ENCODE results near the gene RIPPLY2. TPM values are rescaled to one million over a fixed set of nuclear protein-coding genes. Genes with fewer than 3 reads are reported as not detected.

The RIPPLY2 gene
- total RNA-seq, 1 donor from 2014 or later, result 4.9 TPM

GRCh38 chr6:83827050-83827449, 26.1 kb upstream of the RIPPLY2 start:
- Mint-ChIP-seq H3K4me1 (ENCODE audit: low read depth, unreplicated experiment) (no peaks in the 10 kb centered on the region), H3K27me3 (ENCODE audit: unreplicated experiment) (no peaks in the 10 kb centered on the region), H3K9me3 (ENCODE audit: unreplicated experiment) (no peaks in the 10 kb centered on the region), H3K27ac (ENCODE audit: unreplicated experiment) (no peak overlapping the region), H3K36me3 (ENCODE audit: unreplicated experiment) (no peaks in the 10 kb centered on the region), H3K4me3 (ENCODE audit: unreplicated experiment) (no peak overlapping the region)
- no peak for DNase-seq
- TF ChIP-seq CTCF (IDR thresholded peaks at IDR 0.05; ENCODE audit: partially characterized antibody, unreplicated experiment), result no peak

DNA sequence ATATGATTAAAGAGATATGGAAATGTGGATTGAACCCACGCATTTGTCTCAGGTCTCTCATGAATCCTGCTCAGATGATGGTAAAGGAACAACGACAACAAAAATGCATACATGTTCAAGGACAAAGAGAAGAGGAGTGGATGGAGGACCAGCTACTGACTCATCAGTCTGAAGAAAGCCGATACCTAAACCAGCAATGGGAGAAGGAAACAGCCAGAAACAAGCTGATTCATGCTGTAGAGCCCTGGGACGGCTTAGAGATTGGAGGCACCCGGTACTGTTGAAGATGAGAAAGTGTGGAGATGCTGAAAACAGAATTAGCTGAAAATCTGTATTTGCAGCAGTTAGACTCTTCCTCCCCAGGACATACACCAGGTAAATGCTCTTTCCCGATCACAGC, 14.4 kb upstream of the RIPPLY2 start:
- Mint-ChIP-seq H3K4me3 (ENCODE audit: unreplicated experiment) (no peak overlapping the region), H3K4me1 (ENCODE audit: low read depth, unreplicated experiment) (no peaks in the 10 kb centered on the region), H3K36me3 (ENCODE audit: unreplicated experiment) (no peaks in the 10 kb centered on the region), H3K27me3 (ENCODE audit: unreplicated experiment) (no peaks in the 10 kb centered on the region), H3K27ac (ENCODE audit: unreplicated experiment) (no peak overlapping the region), H3K9me3 (ENCODE audit: unreplicated experiment) (no peaks in the 10 kb centered on the region)
- no peak for DNase-seq
- TF ChIP-seq CTCF (IDR thresholded peaks at IDR 0.05; ENCODE audit: partially characterized antibody, unreplicated experiment), result no peak

GRCh38 chr6:83844170-83844569, 9.0 kb upstream of the RIPPLY2 start:
- Mint-ChIP-seq H3K4me3 (ENCODE audit: unreplicated experiment) (no peak overlapping the region), H3K9me3 (ENCODE audit: unreplicated experiment) (no peaks in the 10 kb centered on the region), H3K36me3 (ENCODE audit: unreplicated experiment) (no peaks in the 10 kb centered on the region), H3K27ac (ENCODE audit: unreplicated experiment) (no peak overlapping the region), H3K4me1 (ENCODE audit: low read depth, unreplicated experiment) (no peaks in the 10 kb centered on the region), H3K27me3 (ENCODE audit: unreplicated experiment) (no peaks in the 10 kb centered on the region)
- TF ChIP-seq CTCF (IDR thresholded peaks at IDR 0.05; ENCODE audit: partially characterized antibody, unreplicated experiment), result no peak
- DNase-seq, result no peak

GRCh38 chr6:83846291-83846690, 6.9 kb upstream of the RIPPLY2 start:
- Mint-ChIP-seq H3K27ac (ENCODE audit: unreplicated experiment) (no peak overlapping the region), H3K9me3 (ENCODE audit: unreplicated experiment) (no peaks in the 10 kb centered on the region), H3K4me1 (ENCODE audit: low read depth, unreplicated experiment) (no peaks in the 10 kb centered on the region), H3K27me3 (ENCODE audit: unreplicated experiment) (no peaks in the 10 kb centered on the region), H3K4me3 (ENCODE audit: unreplicated experiment) (no peak overlapping the region), H3K36me3 (ENCODE audit: unreplicated experiment) (no peaks in the 10 kb centered on the region)
- TF ChIP-seq CTCF (IDR thresholded peaks at IDR 0.05; ENCODE audit: partially characterized antibody, unreplicated experiment), result no peak
- DNase-seq, result no peak

DNA sequence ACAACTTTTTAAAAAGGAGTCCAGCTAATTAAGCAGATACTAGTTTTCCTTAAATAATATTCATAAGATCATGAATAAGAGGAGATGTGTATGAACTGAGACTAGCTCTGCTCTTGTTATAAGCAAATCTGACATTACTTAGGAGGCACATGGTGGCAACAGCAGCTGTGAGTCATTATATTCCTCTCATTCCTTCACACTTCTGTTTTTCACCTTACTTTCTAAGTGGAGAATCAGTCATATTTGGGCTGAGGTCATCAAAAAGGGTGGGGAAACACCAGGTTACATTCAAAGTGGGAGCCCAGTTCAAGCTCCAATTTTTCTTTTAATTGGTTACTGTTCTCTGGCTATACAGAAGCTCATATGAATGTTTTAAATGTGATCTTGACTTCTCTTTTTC, 6.0 kb upstream of the RIPPLY2 start:
- Mint-ChIP-seq H3K4me3 (ENCODE audit: unreplicated experiment) (no peak overlapping the region), H3K9me3 (ENCODE audit: unreplicated experiment) (no peaks in the 10 kb centered on the region), H3K27me3 (ENCODE audit: unreplicated experiment) (no peaks in the 10 kb centered on the region), H3K36me3 (ENCODE audit: unreplicated experiment) (no peaks in the 10 kb centered on the region), H3K27ac (ENCODE audit: unreplicated experiment) (no peak overlapping the region), H3K4me1 (ENCODE audit: low read depth, unreplicated experiment) (no peaks in the 10 kb centered on the region)
- no peak for DNase-seq
- TF ChIP-seq CTCF (IDR thresholded peaks at IDR 0.05; ENCODE audit: partially characterized antibody, unreplicated experiment), result no peak

Measured in glutamatergic neuron (in vitro differentiated cells).